ENCODE results near the gene CRK. TPM values are rescaled to one million over a fixed set of nuclear protein-coding genes. Genes with fewer than 3 reads are reported as not detected.
A peak's percentile ranks its signal among the peaks of the same experiment; 100 is the strongest.

The CRK gene
- total RNA-seq, 1 donor from 2014 or later: 66.2 TPM

GRCh38 chr17:1494203-1494602, 38.2 kb upstream of the CRK start:
- TF ChIP-seq, protein P1, sequence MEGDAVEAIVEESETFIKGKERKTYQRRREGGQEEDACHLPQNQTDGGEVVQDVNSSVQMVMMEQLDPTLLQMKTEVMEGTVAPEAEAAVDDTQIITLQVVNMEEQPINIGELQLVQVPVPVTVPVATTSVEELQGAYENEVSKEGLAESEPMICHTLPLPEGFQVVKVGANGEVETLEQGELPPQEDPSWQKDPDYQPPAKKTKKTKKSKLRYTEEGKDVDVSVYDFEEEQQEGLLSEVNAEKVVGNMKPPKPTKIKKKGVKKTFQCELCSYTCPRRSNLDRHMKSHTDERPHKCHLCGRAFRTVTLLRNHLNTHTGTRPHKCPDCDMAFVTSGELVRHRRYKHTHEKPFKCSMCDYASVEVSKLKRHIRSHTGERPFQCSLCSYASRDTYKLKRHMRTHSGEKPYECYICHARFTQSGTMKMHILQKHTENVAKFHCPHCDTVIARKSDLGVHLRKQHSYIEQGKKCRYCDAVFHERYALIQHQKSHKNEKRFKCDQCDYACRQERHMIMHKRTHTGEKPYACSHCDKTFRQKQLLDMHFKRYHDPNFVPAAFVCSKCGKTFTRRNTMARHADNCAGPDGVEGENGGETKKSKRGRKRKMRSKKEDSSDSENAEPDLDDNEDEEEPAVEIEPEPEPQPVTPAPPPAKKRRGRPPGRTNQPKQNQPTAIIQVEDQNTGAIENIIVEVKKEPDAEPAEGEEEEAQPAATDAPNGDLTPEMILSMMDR (IDR thresholded peaks at IDR 0.05): no peak
- ATAC-seq: no peak
- Histone ChIP-seq H3K27me3 (ENCODE audit: low read depth) (no peaks in the 10 kb centered on the region), H3K27ac (peak overlapping the region; percentile 91), H3K9me3 (no peaks in the 10 kb centered on the region), H3K4me3 (no peak overlapping the region), H3K36me3 (peaks cover 45% of the 10 kb centered on the region), H3K4me1 (peaks cover 67% of the 10 kb centered on the region)
- DNase-seq: no peak
- intact Hi-C loops (cut with DNase I): no loop called here

- DNase-seq (peak; percentile 74), ATAC-seq (peak; percentile 1 to 7)
- no peaks in the 10 kb centered on the region for H3K27me3 ChIP-seq (ENCODE audit: low read depth)
- no peaks in the 10 kb centered on the region for H3K9me3 ChIP-seq
- H3K4me3 ChIP-seq: peak overlapping the region; percentile 62
- peak overlapping the region; percentile 91 for H3K27ac ChIP-seq
- H3K4me1 ChIP-seq: peaks cover 71% of the 10 kb centered on the region
- intact Hi-C loops (cut with DNase I): no loop called here
- peaks cover 38% of the 10 kb centered on the region for H3K36me3 ChIP-seq
- TF ChIP-seq, protein P1 (IDR thresholded peaks at IDR 0.05): no peak
Measured at GRCh38 chr17:1493291-1493980, 37.4 kb upstream of the CRK start.

- no peaks in the 10 kb centered on the region for H3K27me3 ChIP-seq (ENCODE audit: low read depth)
- H3K27ac ChIP-seq: peak within 1 kb of the TSS; percentile 91
- TF ChIP-seq, protein P1 (IDR thresholded peaks at IDR 0.05): no peak
- peaks cover 29% of the 10 kb centered on the region for H3K36me3 ChIP-seq
- DNase-seq: no peak
- H3K4me3 ChIP-seq: peak within 1 kb of the TSS; percentile 62
- H3K9me3 ChIP-seq: no peaks in the 10 kb centered on the region
- intact Hi-C loops (cut with DNase I): no loop called here
- H3K4me1 ChIP-seq: peaks cover 73% of the 10 kb centered on the region
- no peak for ATAC-seq
Measured at GRCh38 chr17:1492249-1493206, 36.5 kb upstream of the CRK start, which contains the start of gene MYO1C. TSS of gene MYO1C (minus strand) at chr17:1492686. CDS start at chr17:1492487, 199 bp downstream.

DNA sequence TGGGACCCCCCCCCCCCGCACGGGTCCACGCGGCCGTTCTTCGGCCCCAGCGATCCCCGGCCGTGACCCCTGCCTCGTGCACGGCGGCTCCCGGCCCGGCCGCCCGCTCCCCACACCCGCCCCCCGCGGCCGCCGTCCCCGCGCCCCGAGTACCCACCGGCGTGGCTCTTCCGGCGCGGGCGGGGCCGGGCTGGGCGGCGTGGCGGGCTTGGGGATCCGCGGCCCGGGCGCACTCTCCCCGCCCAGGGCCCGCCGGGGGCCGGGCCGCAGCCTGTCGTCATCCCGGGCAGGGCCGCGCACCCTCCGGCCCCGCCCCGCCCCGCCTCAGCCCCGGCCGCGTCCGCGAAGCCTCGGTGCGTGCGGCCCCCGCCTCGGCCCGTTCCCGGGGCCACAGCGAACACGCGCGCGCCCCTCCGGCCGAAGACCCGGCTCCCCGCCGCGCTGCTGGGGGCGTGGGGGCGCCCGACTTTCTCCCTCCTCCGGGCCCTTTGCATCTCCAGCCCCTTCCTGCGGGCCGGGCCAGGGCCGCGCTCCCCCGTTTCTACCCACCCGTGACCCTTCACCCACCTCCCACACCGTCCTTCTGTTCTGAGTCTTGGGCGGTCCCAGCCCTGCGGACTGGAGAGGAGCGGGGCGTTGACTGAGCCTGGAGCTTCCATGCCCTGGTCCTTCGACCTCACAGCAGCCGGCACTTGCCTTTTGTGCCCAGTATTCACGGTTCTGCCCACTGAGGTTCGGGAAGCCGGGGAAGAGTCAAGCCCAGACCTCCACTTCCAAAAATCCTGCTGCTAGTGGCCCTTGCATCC, 35.6 kb upstream of the CRK start:
- peaks cover 82% of the 10 kb centered on the region for H3K4me1 ChIP-seq
- TF ChIP-seq, protein P1 (IDR thresholded peaks at IDR 0.05): no peak
- peak overlapping the region; percentile 95 for H3K27ac ChIP-seq
- intact Hi-C loops (cut with DNase I): no loop called here
- peak overlapping the region; percentile 62 for H3K4me3 ChIP-seq
- ATAC-seq (peak; percentile 62 to 63), DNase-seq (peak; percentile 78)
- H3K36me3 ChIP-seq: peaks cover 20% of the 10 kb centered on the region
- H3K9me3 ChIP-seq: no peaks in the 10 kb centered on the region
- no peaks in the 10 kb centered on the region for H3K27me3 ChIP-seq (ENCODE audit: low read depth)
